Purkinje cell (primary cell): ENCODE results near the gene GPR26. TPM values are rescaled to one million over a fixed set of nuclear protein-coding genes. Genes with fewer than 3 reads are reported as not detected.

Experiments
- polyA plus RNA-seq: library from polyadenylated mRNA; unstranded; fragments of >200 nt; fragmentation: Nextera tagmentation; gene quantifications from 2 replicates; pipeline ENCODE4 v1.2.1, GENCODE V29; 2014

The GPR26 gene
- polyA plus RNA-seq = 0.06 and 0.67 TPM in 2 replicates

GRCh38 chr10:123666318-123667236 lies at the start of gene GPR26:
TSS of gene GPR26 (plus strand) at chr10:123666355. CDS start at chr10:123666408, 53 bp downstream.

Other genes starting within 250 kb of the GPR26 start
- 0.48 TPM in 1 of 2 replicates, not detected in the other for gene CPXM2, start 225.5 kb downstream of the GPR26 start, polyA plus RNA-seq